GM18505 (cell line): Measurements from ENCODE around the gene WBP1L.

Experiments
- ATAC-seq: cut with Tn5 transposase; IDR thresholded peaks from one replicate; pipeline ENCODE4 v1.9.1; 2021; ENCODE audit not compliant: unreplicated experiment
- POLR2A ChIP-seq: IDR thresholded peaks from 4 replicates; pipeline ENCODE4 v1.6.1; 2011; ENCODE audit warnings: borderline replicate concordance; ENCODE audit not compliant: insufficient read depth, insufficient read length; ENCODE audit errors: extremely low read depth

WBP1L gene

GRCh38 chr10:102856758-102857424, 113.1 kb downstream of the WBP1L start:
- ATAC-seq = no peak

GRCh38 chr10:102859911-102860310, 116.2 kb downstream of the WBP1L start:
- TF ChIP-seq POLR2A = no peak
- ATAC-seq = no peak

More at GRCh38 chr10:102856758-102857424, 113.1 kb downstream of the WBP1L start:
- TF ChIP-seq POLR2A = no peak

- ATAC-seq = no peak
- TF ChIP-seq POLR2A = no peak
Measured at GRCh38 chr10:102863660-102864059, 119.9 kb downstream of the WBP1L start.

GRCh38 chr10:102865620-102866019, 121.9 kb downstream of the WBP1L start:
- TF ChIP-seq POLR2A = no peak
- no peak for ATAC-seq
